CD4-positive, alpha-beta T cell treated with Interleukin-2 at 100 ng/mL for 4 hours (primary cell): ENCODE measurements around the gene TMEM47.

Source experiments
- DNase-seq: peaks from one replicate; pipeline ENCODE4 v3.0.0-alpha.2; 2020; ENCODE audit warnings: low spot score

Gene TMEM47

DNA sequence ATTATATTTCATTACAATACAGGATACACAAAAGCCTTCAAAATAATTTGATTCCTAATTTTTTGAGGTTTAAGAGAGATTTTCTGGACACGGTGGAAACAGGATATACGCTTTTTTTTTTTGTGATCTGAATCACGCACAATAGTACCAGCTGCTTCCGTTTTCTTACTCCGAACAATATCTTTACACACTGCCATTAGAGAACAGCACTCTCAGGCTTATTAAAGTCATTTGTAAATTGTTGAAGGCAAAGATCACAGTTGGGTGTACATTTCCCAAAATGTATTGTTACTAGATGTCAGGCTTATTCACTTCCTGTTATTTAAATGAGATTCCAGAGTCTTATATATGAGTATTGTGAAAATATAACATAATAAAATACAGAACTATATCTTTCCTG is 71.5 kb downstream of the TMEM47 start:
- no peak for DNase-seq

DNA sequence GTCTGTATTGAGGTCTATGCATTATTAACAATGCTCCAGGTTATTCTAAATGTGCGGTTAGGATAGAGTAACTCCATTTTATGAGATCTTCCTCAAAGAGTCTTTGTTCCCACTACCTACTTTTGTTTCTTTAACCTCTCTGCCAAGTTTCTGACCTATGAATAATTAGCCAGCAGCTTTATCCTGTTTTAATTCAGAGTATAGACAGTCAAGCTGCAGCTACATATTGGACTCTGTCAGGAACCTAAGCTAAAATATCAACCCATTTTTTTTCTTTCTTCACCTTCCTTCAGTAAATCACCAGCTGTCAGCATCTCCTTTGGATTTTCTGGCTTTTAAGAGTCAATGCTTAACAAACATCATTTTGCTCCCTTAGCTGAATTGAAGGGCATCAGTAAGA is 72.3 kb downstream of the TMEM47 start:
- DNase-seq = no peak

DNA sequence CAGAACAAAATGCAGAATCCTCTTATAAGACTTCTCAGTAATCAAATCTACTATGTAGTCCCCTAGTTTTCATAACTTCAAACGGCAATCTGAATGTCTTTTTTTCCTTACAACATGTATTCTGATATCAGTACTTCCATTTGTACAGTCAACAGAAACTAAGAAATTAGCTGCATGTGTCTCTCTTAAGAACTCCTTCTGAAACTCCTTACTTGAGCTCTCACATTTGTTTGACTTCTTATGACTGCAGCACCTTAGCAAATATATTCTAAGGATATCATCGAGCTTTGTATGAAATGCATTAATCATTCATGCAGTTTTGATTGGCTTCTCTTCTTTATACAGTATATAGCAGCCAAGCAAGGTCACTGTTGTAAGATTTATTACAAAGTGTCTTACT is 77.0 kb downstream of the TMEM47 start:
- DNase-seq = no peak

DNA sequence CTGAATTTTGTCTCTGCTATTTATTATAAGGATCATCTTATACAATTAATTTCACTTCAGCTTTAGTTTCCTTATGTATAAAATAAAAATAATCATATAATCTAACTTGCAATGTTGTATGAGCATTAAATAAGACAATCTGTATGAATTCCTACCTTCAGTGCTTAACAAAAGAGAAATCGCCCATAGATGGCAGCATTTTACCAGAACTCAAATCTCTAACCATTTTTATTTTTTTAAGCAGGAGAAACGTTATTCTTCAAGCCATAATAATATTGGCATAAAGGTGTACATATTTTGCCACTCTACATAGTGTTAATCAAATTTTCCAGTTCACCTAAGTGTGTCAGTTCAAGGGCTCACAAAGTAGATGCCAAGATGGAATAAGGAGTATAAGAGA is 78.8 kb downstream of the TMEM47 start:
- DNase-seq = no peak
